SK-N-MC (cell line): ENCODE measurements around the gene AHI1.

Experiments used
- EZH2 ChIP-seq: fragments of 200-600 bp; sonication (generic); IDR thresholded peaks from one replicate; pipeline ENCODE4 v1.6.1; 2017; ENCODE audit warnings: antibody characterized with exemption
- POLR2AphosphoS5 ChIP-seq: IDR thresholded peaks from 2 replicates; pipeline ENCODE4 v1.6.1; 2012; ENCODE audit warnings: mild to moderate bottlenecking, low read depth, low read length, borderline replicate concordance

GRCh38 chr6:135505648-135506047 is 8.1 kb upstream of the AHI1 start:
- TF ChIP-seq POLR2AphosphoS5 (no peak), EZH2 (no peak)
